ENCODE results near the gene PKP4. TPM values are rescaled to one million over a fixed set of nuclear protein-coding genes. Genes with fewer than 3 reads are reported as not detected.

PKP4 gene
- total RNA-seq, 1 donor from 2014 or later = 39.4 TPM

DNA sequence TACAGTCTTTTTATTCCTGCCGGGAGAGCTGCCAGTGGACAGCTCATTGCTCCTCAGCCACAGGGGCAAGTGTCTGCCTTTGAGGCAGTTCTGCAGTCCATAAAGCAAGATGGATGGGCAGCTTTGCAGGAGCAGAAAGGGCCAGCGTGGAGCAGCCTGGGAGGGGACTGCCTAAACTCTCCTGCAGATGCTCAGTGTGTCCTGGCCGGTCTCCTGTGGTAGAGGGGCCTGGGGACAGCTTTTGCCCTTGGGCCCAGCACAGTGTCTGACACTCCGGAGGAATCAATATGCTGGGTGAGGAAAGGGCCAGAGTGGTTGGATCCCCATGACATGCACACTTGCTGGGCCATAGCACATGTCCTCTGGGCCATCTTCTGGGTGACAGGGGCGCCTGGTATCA, 272.7 kb downstream of the PKP4 start:
- H3K27me3 Mint-ChIP-seq (ENCODE audit: low read depth) = peaks cover 13% of the 10 kb centered on the region
- H3K4me3 Mint-ChIP-seq (ENCODE audit: unreplicated experiment) = no peak overlapping the region
- peaks cover 16% of the 10 kb centered on the region for H3K4me1 Mint-ChIP-seq (ENCODE audit: low read depth)
- no peaks in the 10 kb centered on the region for H3K9me3 Mint-ChIP-seq (ENCODE audit: low read depth)
- no peak for DNase-seq (ENCODE audit: low spot score)
- TF ChIP-seq, protein P1, sequence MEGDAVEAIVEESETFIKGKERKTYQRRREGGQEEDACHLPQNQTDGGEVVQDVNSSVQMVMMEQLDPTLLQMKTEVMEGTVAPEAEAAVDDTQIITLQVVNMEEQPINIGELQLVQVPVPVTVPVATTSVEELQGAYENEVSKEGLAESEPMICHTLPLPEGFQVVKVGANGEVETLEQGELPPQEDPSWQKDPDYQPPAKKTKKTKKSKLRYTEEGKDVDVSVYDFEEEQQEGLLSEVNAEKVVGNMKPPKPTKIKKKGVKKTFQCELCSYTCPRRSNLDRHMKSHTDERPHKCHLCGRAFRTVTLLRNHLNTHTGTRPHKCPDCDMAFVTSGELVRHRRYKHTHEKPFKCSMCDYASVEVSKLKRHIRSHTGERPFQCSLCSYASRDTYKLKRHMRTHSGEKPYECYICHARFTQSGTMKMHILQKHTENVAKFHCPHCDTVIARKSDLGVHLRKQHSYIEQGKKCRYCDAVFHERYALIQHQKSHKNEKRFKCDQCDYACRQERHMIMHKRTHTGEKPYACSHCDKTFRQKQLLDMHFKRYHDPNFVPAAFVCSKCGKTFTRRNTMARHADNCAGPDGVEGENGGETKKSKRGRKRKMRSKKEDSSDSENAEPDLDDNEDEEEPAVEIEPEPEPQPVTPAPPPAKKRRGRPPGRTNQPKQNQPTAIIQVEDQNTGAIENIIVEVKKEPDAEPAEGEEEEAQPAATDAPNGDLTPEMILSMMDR (IDR thresholded peaks at IDR 0.05) = no peak
- no peak overlapping the region for H3K27ac Mint-ChIP-seq (ENCODE audit: unreplicated experiment)
- H3K36me3 Mint-ChIP-seq (ENCODE audit: low read depth) = no peaks in the 10 kb centered on the region

DNA sequence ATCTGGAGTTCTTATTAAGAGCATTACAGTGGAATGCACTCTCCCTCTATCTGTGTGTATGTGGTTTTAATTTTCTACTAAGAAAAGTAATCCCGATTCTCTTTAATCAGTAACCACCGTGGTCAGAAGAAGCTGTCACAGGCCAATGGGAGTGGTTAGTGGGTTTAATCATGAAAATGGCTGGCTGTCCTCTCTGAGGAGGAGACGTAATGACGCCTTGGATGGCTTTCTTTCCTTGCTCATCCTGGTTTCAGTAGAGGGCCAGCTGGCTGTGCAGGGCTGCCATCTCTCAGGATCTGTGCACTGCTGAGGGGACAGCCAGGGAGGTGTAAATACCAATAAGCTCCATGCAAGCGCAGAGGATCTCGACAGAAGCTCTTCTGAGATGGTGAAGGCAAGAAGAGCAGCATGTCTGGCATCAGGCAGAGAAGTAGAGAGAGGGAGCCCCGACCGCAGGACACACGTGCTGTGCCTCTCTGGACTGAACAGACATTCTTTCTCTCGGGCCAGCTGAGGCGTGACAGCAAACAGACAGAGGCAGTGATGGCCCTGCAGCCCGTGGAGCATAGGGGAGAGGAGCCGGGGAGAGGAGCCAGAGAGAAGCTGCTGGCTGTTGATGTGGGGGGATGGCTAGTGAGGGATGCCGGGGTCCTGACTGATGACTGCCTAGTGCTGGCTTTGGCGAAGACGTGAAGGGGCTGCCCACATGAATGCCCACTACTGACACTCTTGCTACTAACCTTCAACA, 273.3 kb downstream of the PKP4 start:
- Mint-ChIP-seq H3K4me1 (ENCODE audit: low read depth) (peaks cover 12% of the 10 kb centered on the region), H3K27ac (ENCODE audit: unreplicated experiment) (no peak overlapping the region)
- TF ChIP-seq, protein P1 (IDR thresholded peaks at IDR 0.05) = no peak

DNA sequence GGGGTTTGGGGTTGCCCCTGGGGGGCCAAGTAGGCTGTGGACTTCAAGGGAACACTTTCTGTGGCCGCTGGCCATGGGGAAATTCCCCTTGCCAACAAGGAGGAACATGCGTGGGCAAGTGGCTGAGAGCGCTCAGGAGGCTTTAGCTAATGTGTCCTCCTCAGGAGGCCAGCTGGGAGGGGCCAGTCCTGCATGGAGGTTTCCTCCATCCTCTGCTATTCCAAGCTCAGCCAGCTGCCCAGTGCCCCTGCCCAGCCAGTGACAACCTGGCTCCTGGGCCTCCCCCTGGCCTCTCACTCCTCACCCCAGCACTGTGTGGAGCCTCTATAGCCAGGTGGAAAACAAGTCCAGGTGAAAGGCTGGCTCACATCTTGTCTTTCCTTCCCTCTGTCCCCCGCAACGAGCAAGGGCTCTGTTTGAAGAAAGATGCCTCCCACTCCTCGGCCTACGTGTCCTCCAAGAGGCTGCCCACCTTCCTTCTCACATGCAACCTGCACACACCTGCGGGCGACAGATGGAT, 273.9 kb downstream of the PKP4 start:
- Mint-ChIP-seq H3K27me3 (ENCODE audit: low read depth) (peaks cover 13% of the 10 kb centered on the region), H3K4me3 (ENCODE audit: unreplicated experiment) (no peak overlapping the region), H3K36me3 (ENCODE audit: low read depth) (no peaks in the 10 kb centered on the region), H3K4me1 (ENCODE audit: low read depth) (peaks cover 8% of the 10 kb centered on the region), H3K27ac (ENCODE audit: unreplicated experiment) (no peak overlapping the region), H3K9me3 (ENCODE audit: low read depth) (no peaks in the 10 kb centered on the region)
- DNase-seq (ENCODE audit: low spot score) = no peak
- TF ChIP-seq, protein P1 (IDR thresholded peaks at IDR 0.05) = no peak

More for the DNA sequence above, 273.3 kb downstream of the PKP4 start:
- H3K36me3 Mint-ChIP-seq (ENCODE audit: low read depth) = no peaks in the 10 kb centered on the region
- H3K9me3 Mint-ChIP-seq (ENCODE audit: low read depth) = no peaks in the 10 kb centered on the region
- no peak overlapping the region for H3K4me3 Mint-ChIP-seq (ENCODE audit: unreplicated experiment)
- H3K27me3 Mint-ChIP-seq (ENCODE audit: low read depth) = peaks cover 13% of the 10 kb centered on the region
- no peak for DNase-seq (ENCODE audit: low spot score)

DNA sequence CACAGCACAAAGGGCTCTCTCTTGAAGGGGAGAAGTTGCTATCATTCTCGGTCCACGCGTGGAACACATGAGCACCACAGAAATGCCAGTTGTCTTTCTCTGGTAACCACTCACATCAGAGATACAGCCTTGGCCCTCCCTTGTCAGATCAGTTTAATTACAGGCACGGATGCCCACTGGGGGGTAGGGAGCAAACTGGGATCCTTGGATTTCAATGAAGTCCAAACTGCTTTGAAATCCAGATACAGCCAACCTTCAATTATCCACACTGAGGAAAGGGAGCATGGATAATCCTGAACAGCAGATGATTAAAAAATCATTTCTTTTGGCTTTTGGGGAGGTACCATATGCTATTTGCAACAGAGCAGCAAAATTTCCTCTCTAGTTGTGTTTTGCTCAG, 274.6 kb downstream of the PKP4 start:
- TF ChIP-seq, protein P1 (IDR thresholded peaks at IDR 0.05) = no peak
- Mint-ChIP-seq H3K27ac (ENCODE audit: unreplicated experiment) (no peak overlapping the region), H3K36me3 (ENCODE audit: low read depth) (no peaks in the 10 kb centered on the region), H3K27me3 (ENCODE audit: low read depth) (peaks cover 13% of the 10 kb centered on the region), H3K4me3 (ENCODE audit: unreplicated experiment) (no peak overlapping the region), H3K4me1 (ENCODE audit: low read depth) (peaks cover 8% of the 10 kb centered on the region), H3K9me3 (ENCODE audit: low read depth) (no peaks in the 10 kb centered on the region)
- no peak for DNase-seq (ENCODE audit: low spot score)

Other genes starting within 250 kb of the PKP4 start
- 0.52 to 1.5 TPM (median 1.4 TPM) in 3 replicates for gene CCDC148, start 199 bp upstream of the PKP4 start, total RNA-seq